Aorta (tissue), 5 donors: ENCODE data around the gene ACTN2. TPM values are rescaled to one million over a fixed set of nuclear protein-coding genes. Genes with fewer than 3 reads are reported as not detected.

ENCODE experiments used
- ATAC-seq: fragments of 200-7000 bp; cut with Tn5 transposase; one replicate; pipeline ENCODE4 v1.9.1; 2022; ENCODE audit warnings: moderate library complexity; ENCODE audit not compliant: low FRiP score
- DNase-seq, 2 donors: peaks; one replicate each; pipeline ENCODE4 v3.0.0-alpha.2; 2020
- H3K27ac ChIP-seq, 2 donors: one replicate each; pipeline ENCODE4 v1.5.1; 2013; ENCODE audit warnings: low read length in 2 of 2, mild to moderate bottlenecking in 2 of 2, moderate library complexity in 2 of 2, control low read depth in 1 of 2, inconsistent platforms in 1 of 2, low read depth in 1 of 2
- H3K27me3 ChIP-seq, 2 donors: one replicate each; pipeline ENCODE4 v1.6.1; 2013; ENCODE audit warnings: control low read depth in 1 of 2, low read length in 1 of 2, mild to moderate bottlenecking in 1 of 2, moderate library complexity in 1 of 2; ENCODE audit not compliant: insufficient read depth in 2 of 2, control insufficient read depth in 1 of 2
- H3K36me3 ChIP-seq, 2 donors: one replicate each; pipeline ENCODE4 v1.6.1; 2013; ENCODE audit warnings: control low read depth in 1 of 2, low read length in 1 of 2, mild to moderate bottlenecking in 1 of 2; ENCODE audit not compliant: insufficient read depth in 2 of 2, control insufficient read depth in 1 of 2
- H3K4me1 ChIP-seq, 2 donors: one replicate each; pipeline ENCODE4 v1.6.1; 2013; ENCODE audit warnings: low read length in 2 of 2, control low read depth in 1 of 2, mild to moderate bottlenecking in 1 of 2, moderate library complexity in 1 of 2; ENCODE audit not compliant: insufficient read depth in 2 of 2, control insufficient read depth in 1 of 2
- H3K4me3 ChIP-seq, 2 donors: one replicate each; pipeline ENCODE4 v1.5.1; 2013; ENCODE audit warnings: low read length in 2 of 2, control low read depth in 1 of 2, mild to moderate bottlenecking in 1 of 2
- H3K9me3 ChIP-seq: one replicate; pipeline ENCODE4 v1.6.1; 2013; ENCODE audit warnings: mild to moderate bottlenecking, low read length; ENCODE audit not compliant: control insufficient read depth
- WGBS, 2 donors: extraction: QIAGEN DNeasy Blood & Tissue Kit; methylation state at CpG; one replicate each; pipeline ENCODE4 v1.1.7; 2013; 5-methylcytosine and 5-hydroxymethylcytosine counted together
- intact Hi-C, 2 donors: fragments of 100-400 bp; cut with DNase I; formaldehyde crosslinking; loops; one replicate each; pipeline versions ENCODE4 v1.14.2 to v1.15.0; 2022
- polyA plus RNA-seq, 2 donors: library from polyadenylated mRNA; stranded (reverse); fragments of 200-250 nt; gene quantifications; one replicate each; pipeline ENCODE4 v1.2.3, GENCODE V29; 2013
- total RNA-seq, 2 donors: library from RNA; stranded (reverse); fragmentation: NEBNext Ultra II Directional; extraction: Animal tissue kit (Norgen Biotek cat#: 25700); gene quantifications; one replicate each; pipeline ENCODE4 v1.2.1, GENCODE V29; 2021
- donor health status: healthy with polysubstance abuse.
- donor health status: Bipolar disorder and iron deficiency.
- donor health status: DM: no; HTN: no; CAD: no.
- donor health status: DM: no; HTN: no; CAD: no.
- donor health status: DM: yes; HTN: yes; CAD: no.

The ACTN2 gene
- total and polyA plus RNA-seq, 4 donors = 3.0 to 40.5 (median 27.9) TPM

- Histone ChIP-seq H3K27ac (no peak overlapping the region), H3K4me1 (no peaks in the 10 kb centered on the region)
Observed at GRCh38 chr1:236802264-236802663, 116.0 kb downstream of the ACTN2 start.

GRCh38 chr1:236806634-236807033 is 120.3 kb downstream of the ACTN2 start:
- H3K4me1 ChIP-seq = no peaks in the 10 kb centered on the region
- H3K27me3 ChIP-seq = no peaks in the 10 kb centered on the region
- intact Hi-C loops = no loop called here
- H3K36me3 ChIP-seq = peaks cover 4 to 6% of the 10 kb centered on the region in 2 donors
- DNase-seq (no peak), ATAC-seq (no peak)
- no peak overlapping the region for H3K4me3 ChIP-seq
- H3K9me3 ChIP-seq = no peaks in the 10 kb centered on the region
- WGBS, 2 donors = 87 to 91% methylated on average over 2 of the region's 2 CpGs
- H3K27ac ChIP-seq = no peak overlapping the region

More at GRCh38 chr1:236802264-236802663, 116.0 kb downstream of the ACTN2 start:
- 62 to 96% methylated on average over 3 of the region's 3 CpGs for WGBS, 2 donors
- no peak for DNase-seq
- intact Hi-C loops = no loop called here
- Histone ChIP-seq H3K9me3 (no peaks in the 10 kb centered on the region), H3K4me3 (no peak overlapping the region), H3K36me3 (no peaks in the 10 kb centered on the region), H3K27me3 (no peaks in the 10 kb centered on the region)
- no peak for ATAC-seq

DNA sequence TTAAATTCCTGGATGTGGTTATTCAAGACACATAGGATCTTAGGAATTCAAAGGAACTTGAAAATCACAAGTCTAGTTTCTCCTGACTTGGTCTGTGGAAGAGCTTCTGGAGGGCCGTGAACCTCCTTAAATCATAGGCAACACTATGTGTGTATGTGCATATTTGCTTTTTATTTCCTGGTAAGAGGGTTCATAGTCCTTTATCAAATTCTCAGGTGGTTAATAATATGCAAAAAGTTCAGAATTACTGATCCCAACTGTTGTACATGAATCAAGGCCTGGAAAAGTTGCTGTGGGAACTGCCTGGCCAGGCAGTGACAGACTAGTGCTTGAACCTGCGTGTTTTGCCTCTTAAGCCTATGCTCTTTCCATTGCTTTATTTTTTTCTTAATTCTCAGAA is 121.7 kb downstream of the ACTN2 start:
- no peak overlapping the region for H3K27ac ChIP-seq
- ATAC-seq (no peak), DNase-seq (no peak)
- no peak overlapping the region for H3K4me3 ChIP-seq
- no peaks in the 10 kb centered on the region for H3K4me1 ChIP-seq
- H3K9me3 ChIP-seq = no peaks in the 10 kb centered on the region
- intact Hi-C loops = no loop called here
- no peaks in the 10 kb centered on the region for H3K27me3 ChIP-seq
- 93% methylated on average over 2 of the region's 2 CpGs for WGBS, 2 donors
- H3K36me3 ChIP-seq = peaks cover 4 to 8% of the 10 kb centered on the region in 2 donors

DNA sequence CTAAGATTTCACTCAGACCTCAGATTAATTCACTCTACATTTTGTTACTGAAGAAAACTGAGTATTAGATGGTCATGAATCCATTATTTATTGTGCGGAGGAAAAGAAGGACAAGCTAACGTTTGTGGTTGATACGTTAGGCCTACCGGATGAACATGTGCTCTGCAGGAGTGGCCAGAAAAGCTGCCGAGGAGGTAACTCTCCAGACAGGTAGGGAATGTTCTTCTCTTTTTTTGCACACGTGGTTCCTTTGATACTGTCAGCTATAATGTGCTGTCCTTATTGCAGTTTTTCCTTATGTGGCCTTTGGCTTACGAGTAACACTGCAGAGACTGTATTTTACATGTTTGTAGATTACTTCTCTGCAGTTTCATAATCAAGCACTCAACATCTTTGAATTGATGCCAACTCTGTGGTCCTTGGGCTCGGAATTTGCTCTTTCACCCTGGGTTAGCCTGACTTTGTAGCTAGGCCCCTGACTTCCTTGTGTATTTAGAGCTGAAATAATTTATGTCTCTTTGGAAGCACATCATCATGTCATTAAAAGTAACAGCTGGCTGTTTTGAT is 122.3 kb downstream of the ACTN2 start:
- Histone ChIP-seq H3K36me3 (peaks cover 4 to 8% of the 10 kb centered on the region in 2 donors), H3K4me1 (no peaks in the 10 kb centered on the region), H3K27ac (no peak overlapping the region), H3K4me3 (no peak overlapping the region), H3K27me3 (no peaks in the 10 kb centered on the region), H3K9me3 (no peaks in the 10 kb centered on the region)
- 85 to 86% methylated on average over 8 of the region's 8 CpGs for WGBS, 2 donors
- DNase-seq = no peak
- no peak for ATAC-seq
- intact Hi-C loops = no loop called here

DNA sequence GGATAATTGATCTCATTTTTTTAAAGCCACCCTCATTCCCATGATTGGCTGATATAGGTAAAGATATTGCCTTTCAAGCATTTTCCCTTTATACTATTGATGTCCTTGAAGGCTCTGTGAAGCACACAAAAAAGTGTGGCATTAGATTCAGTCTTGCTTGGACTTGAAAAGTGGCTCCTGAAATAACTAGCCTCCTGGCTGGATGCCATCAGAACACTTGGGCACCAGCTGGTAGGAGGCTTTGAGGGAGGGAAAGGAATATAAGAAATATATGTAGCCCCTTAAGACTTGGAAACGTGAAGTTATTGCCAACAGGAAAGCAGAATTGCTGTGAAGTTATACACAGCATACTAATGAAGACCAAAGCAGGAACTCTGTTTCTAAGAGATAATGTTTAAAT is 122.8 kb downstream of the ACTN2 start:
- H3K36me3 ChIP-seq = peaks cover 4 to 8% of the 10 kb centered on the region in 2 donors
- no peak for ATAC-seq
- intact Hi-C loops = no loop called here

DNA sequence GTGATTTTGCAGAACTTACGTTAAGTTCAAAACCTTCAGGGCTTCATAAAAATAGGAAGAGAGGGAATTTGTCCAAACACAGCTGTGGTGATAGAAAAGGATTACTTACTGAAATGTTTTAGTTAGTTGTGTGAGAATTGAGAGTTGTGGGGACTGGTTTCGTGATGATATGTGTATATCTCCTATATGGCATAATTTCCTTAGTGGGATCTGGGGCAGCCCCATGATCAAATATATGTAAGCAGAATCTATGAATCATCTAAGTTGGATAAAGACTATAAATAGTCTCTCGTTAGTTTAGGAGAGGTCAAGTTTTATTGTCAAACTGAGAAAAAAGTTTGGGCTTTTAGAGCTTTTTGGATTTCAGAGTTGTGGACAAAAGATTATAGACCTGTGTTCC is 123.7 kb downstream of the ACTN2 start:
- Histone ChIP-seq H3K4me1 (no peaks in the 10 kb centered on the region), H3K4me3 (no peak overlapping the region), H3K36me3 (peaks cover 4 to 8% of the 10 kb centered on the region in 2 donors), H3K9me3 (no peaks in the 10 kb centered on the region), H3K27me3 (no peaks in the 10 kb centered on the region), H3K27ac (no peak overlapping the region)
- ATAC-seq (no peak), DNase-seq (no peak)
- WGBS, 2 donors = 88% methylated on average over 3 of the region's 3 CpGs
- intact Hi-C loops = no loop called here

More for the DNA sequence above, 122.8 kb downstream of the ACTN2 start:
- Histone ChIP-seq H3K27me3 (no peaks in the 10 kb centered on the region), H3K9me3 (no peaks in the 10 kb centered on the region), H3K4me3 (no peak overlapping the region), H3K4me1 (no peaks in the 10 kb centered on the region), H3K27ac (no peak overlapping the region)
- DNase-seq = no peak
- WGBS, 2 donors = 53 to 58% methylated on average over 1 of the region's 1 CpG

DNA sequence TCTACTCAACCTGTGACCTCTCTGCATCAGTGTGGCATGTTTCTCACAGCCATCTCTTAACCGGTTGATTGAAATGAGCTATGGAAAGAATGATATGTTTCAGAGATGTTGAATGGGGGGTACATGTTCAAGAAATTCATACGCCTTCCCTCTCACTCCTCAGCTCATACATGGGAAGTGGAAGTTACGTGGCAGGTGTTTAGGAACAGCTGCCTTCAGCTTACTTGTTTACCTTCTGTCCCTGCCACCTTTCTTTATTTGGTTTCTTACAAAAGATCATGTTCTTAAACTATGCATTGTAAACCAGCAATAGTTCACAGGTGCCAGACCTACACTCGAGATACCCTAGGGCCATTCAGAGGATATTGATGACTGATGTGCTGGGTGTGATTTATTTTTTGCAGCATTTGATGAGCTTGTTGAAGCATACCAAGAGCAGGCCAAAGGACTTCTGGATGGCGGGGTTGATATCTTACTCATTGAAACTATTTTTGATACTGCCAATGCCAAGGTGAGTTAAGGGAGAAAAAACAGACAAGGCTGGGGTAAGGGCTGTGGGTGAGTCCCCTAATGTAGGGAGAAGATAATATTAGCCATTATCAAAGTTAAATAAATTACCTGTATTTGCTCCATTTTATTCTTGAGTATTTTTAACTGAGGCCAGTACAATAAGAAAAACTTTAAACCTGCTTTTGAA is 126.2 kb downstream of the ACTN2 start:
- no peaks in the 10 kb centered on the region for H3K9me3 ChIP-seq
- peaks cover 4 to 13% of the 10 kb centered on the region in 2 donors for H3K36me3 ChIP-seq
- ATAC-seq = no peak
- DNase-seq = no peak
- H3K27me3 ChIP-seq = no peaks in the 10 kb centered on the region
- WGBS, 2 donors = 90 to 93% methylated on average over 5 of the region's 5 CpGs
- H3K27ac ChIP-seq = no peak overlapping the region
- no peaks in the 10 kb centered on the region for H3K4me1 ChIP-seq
- H3K4me3 ChIP-seq = no peak overlapping the region
- intact Hi-C loops = no loop called here
